HepG2 (cell line): Measurements from ENCODE around the gene TBX3. TPM values are rescaled to one million over a fixed set of nuclear protein-coding genes. Genes with fewer than 3 reads are reported as not detected.

Source experiments
- BCL6 ChIP-seq: IDR thresholded peaks from 2 replicates; pipeline ENCODE4 v1.6.1; 2016; ENCODE audit warnings: missing genetic modification reagents, missing compliant biosample characterization
- FOXM1 ChIP-seq: sonication (generic); formaldehyde crosslinking; IDR thresholded peaks from 2 replicates; pipeline ENCODE4 v1.5.0; 2020; ENCODE audit warnings: missing genetic modification reagents
- FOXP1 ChIP-seq, 2 experiments: fragments of 450-650 bp in 1 of 2; IDR thresholded peaks; 2 replicates each; pipeline ENCODE4 v1.6.1; 2017 to 2018; ENCODE audit warnings: antibody characterized with exemption in 1 of 2
- HHEX ChIP-seq: IDR thresholded peaks from 2 replicates; pipeline ENCODE4 v1.6.1; 2016; ENCODE audit warnings: control low read depth
- HNF4G ChIP-seq, 2 experiments: sonication (generic) in 1 of 2; formaldehyde crosslinking in 1 of 2; IDR thresholded peaks; 2 replicates each; pipeline versions ENCODE4 v1.4.0 to v1.6.1; 2011 to 2020; ENCODE audit warnings: borderline replicate concordance in 2 of 2, low read depth in 2 of 2, mild to moderate bottlenecking in 2 of 2, low read length in 1 of 2, missing genetic modification reagents in 1 of 2, moderate library complexity in 1 of 2
- HOXA5 ChIP-seq: sonication (generic); formaldehyde crosslinking; IDR thresholded peaks from 2 replicates; pipeline ENCODE4 v1.4.0; 2020; ENCODE audit warnings: missing genetic modification reagents
- ISL2 ChIP-seq: sonication (generic); formaldehyde crosslinking; IDR thresholded peaks from 2 replicates; pipeline ENCODE4 v1.5.0; 2020; ENCODE audit warnings: missing genetic modification reagents
- MAX ChIP-seq: IDR thresholded peaks from 2 replicates; pipeline ENCODE4 v1.6.1; 2012; ENCODE audit warnings: inconsistent platforms
- NR2F2 ChIP-seq: IDR thresholded peaks from 2 replicates; pipeline ENCODE4 v1.6.1; 2012; ENCODE audit warnings: low read depth, inconsistent platforms, borderline replicate concordance
- POLR2G ChIP-seq: fragments of 200-400 bp; formaldehyde crosslinking; IDR thresholded peaks from 2 replicates; pipeline ENCODE4 v1.6.1; 2018; ENCODE audit warnings: mild to moderate bottlenecking, low read depth, low read length, moderate library complexity
- RARA ChIP-seq: IDR thresholded peaks from 2 replicates; pipeline ENCODE4 v1.6.1; 2016; ENCODE audit warnings: missing genetic modification reagents, missing compliant biosample characterization
- RELA ChIP-seq: sonication (generic); formaldehyde crosslinking; IDR thresholded peaks from 2 replicates; pipeline ENCODE4 v1.4.0; 2020; ENCODE audit warnings: missing genetic modification reagents
- SOX6 ChIP-seq, 2 experiments: fragments of 450-650 bp in 1 of 2; sonication (generic) in 1 of 2; formaldehyde crosslinking in 1 of 2; IDR thresholded peaks; 2 replicates each; pipeline versions ENCODE4 v1.4.0 to v1.6.1; 2017 to 2020; ENCODE audit warnings: antibody characterized with exemption in 1 of 2, mild to moderate bottlenecking in 1 of 2, missing genetic modification reagents in 1 of 2
- SP140L ChIP-seq: sonication (generic); formaldehyde crosslinking; IDR thresholded peaks from 2 replicates; pipeline ENCODE4 v1.4.0; 2020; ENCODE audit warnings: missing genetic modification reagents, borderline replicate concordance
- TCF7 ChIP-seq: sonication (generic); IDR thresholded peaks from 2 replicates; pipeline ENCODE4 v1.6.1; 2016; ENCODE audit warnings: antibody characterized with exemption, low read depth
- ZNF292 ChIP-seq: sonication (generic); formaldehyde crosslinking; IDR thresholded peaks from 2 replicates; pipeline ENCODE4 v1.8.1; 2022; ENCODE audit warnings: mild to moderate bottlenecking, low read depth, missing genetic modification reagents, borderline replicate concordance
- ZNF331 ChIP-seq: sonication (generic); formaldehyde crosslinking; IDR thresholded peaks from 2 replicates; pipeline ENCODE4 v1.4.0; 2020; ENCODE audit warnings: missing genetic modification reagents
- ZNF557 ChIP-seq: sonication (generic); formaldehyde crosslinking; IDR thresholded peaks from 2 replicates; pipeline ENCODE4 v1.4.0; 2020; ENCODE audit warnings: missing genetic modification reagents
- ZNF646 ChIP-seq: sonication (generic); formaldehyde crosslinking; IDR thresholded peaks from 2 replicates; pipeline ENCODE4 v1.9.0; 2021; ENCODE audit warnings: mild to moderate bottlenecking, missing genetic modification reagents
- polyA plus RNA-seq, 8 experiments: library from polyadenylated mRNA; depleted of rRNA in 3 of 8; stranded (reverse) in 7 of 8; unstranded in 1 of 8; fragments of >200 nt; fragmentation: Illumina TruSeq in 4 of 8; extraction: Trizol in 4 of 8; gene quantifications; 2 replicates each; pipeline versions ENCODE4 v1.2.1 to v1.2.3, GENCODE V29; 2011 to 2016; ENCODE audit warnings: low read depth in 4 of 8, missing spikeins in 1 of 8, mixed read lengths in 1 of 8; ENCODE audit not compliant: insufficient read depth in 1 of 8
- total RNA-seq, 5 experiments: library from RNA; depleted of rRNA; stranded (reverse); fragments of >200 nt; fragmentation: Illumina TruSeq; extraction: Trizol; gene quantifications; 2 replicates each; pipeline ENCODE4 v1.2.3, GENCODE V29; 2016; ENCODE audit warnings: low read depth in 1 of 5
- TF ChIP-seq, protein P1 (sequence below): sonication (generic); formaldehyde crosslinking; conservative IDR thresholded peaks from 2 replicates; pipeline ENCODE4 v1.4.0; 2020; ENCODE audit warnings: mild to moderate bottlenecking, missing genetic modification reagents, moderate library complexity

Gene TBX3
- total and polyA plus RNA-seq, 2 of the 13 experiments (the other 11 are each of a cell fraction or from before 2014, with no cell fraction given): 27.1 to 42.4 TPM

- TF ChIP-seq HNF4G (IDR thresholded peaks at IDR 0.05; ENCODE audit: borderline replicate concordance, low read depth, low read length) (0 out of 2 replicates have a peak, but pooled peaks have one; percentile 7), HNF4G (CRISPR knock-in tag; IDR thresholded peaks at IDR 0.05; ENCODE audit: borderline replicate concordance, low read depth) (no peak), MAX (peak; percentile 21; the same call in 1 of the 2 replicates), SOX6 (IDR thresholded peaks at IDR 0.05) (no peak), SOX6 (CRISPR knock-in tag; IDR thresholded peaks at IDR 0.05) (peak; percentile 89), TCF7 (peak; percentile 72), ZNF557 (no peak), ZNF292 (CRISPR knock-in tag) (peak; percentile 61; the same call in 1 of the 2 replicates), FOXP1 (IDR thresholded peaks at IDR 0.05) (no peak), FOXP1 (CRISPR knock-in tag; IDR thresholded peaks at IDR 0.05) (peak; percentile 68; the same call in 1 of the 2 replicates), FOXM1 (no peak), POLR2G (peak; percentile 54), ISL2 (CRISPR knock-in tag) (peak; percentile 19; the same call in 1 of the 2 replicates), ZNF646 (CRISPR knock-in tag) (no peak), RELA (CRISPR knock-in tag) (no peak), HOXA5 (CRISPR knock-in tag) (no peak), NR2F2 (peak; percentile 75; the same call in 1 of the 2 replicates), BCL6 (CRISPR knock-in tag) (peak; percentile 69; the same call in 1 of the 2 replicates), SP140L (CRISPR knock-in tag) (no peak), HHEX (CRISPR knock-in tag) (peak; percentile 21; the same call in 1 of the 2 replicates), ZNF331 (0 out of 2 replicates have a peak, but pooled peaks have one; percentile 11), RARA (peak; percentile 78)
- TF ChIP-seq, protein P1, sequence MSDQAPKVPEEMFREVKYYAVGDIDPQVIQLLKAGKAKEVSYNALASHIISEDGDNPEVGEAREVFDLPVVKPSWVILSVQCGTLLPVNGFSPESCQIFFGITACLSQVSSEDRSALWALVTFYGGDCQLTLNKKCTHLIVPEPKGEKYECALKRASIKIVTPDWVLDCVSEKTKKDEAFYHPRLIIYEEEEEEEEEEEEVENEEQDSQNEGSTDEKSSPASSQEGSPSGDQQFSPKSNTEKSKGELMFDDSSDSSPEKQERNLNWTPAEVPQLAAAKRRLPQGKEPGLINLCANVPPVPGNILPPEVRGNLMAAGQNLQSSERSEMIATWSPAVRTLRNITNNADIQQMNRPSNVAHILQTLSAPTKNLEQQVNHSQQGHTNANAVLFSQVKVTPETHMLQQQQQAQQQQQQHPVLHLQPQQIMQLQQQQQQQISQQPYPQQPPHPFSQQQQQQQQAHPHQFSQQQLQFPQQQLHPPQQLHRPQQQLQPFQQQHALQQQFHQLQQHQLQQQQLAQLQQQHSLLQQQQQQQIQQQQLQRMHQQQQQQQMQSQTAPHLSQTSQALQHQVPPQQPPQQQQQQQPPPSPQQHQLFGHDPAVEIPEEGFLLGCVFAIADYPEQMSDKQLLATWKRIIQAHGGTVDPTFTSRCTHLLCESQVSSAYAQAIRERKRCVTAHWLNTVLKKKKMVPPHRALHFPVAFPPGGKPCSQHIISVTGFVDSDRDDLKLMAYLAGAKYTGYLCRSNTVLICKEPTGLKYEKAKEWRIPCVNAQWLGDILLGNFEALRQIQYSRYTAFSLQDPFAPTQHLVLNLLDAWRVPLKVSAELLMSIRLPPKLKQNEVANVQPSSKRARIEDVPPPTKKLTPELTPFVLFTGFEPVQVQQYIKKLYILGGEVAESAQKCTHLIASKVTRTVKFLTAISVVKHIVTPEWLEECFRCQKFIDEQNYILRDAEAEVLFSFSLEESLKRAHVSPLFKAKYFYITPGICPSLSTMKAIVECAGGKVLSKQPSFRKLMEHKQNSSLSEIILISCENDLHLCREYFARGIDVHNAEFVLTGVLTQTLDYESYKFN (CRISPR knock-in tag): peak; percentile 51; the same call in 1 of the 2 replicates
These were observed 26.9 kb downstream of the TBX3 start (continued) for GRCh38 chr12:114656906-114657596.
